SH-SY5Y (cell line): ENCODE data around the gene OR12D1.

Experiments
- GATA2 ChIP-seq: IDR thresholded peaks from 2 replicates; pipeline ENCODE4 v1.6.1; 2011; ENCODE audit warnings: mild to moderate bottlenecking, low read depth, low read length
- GATA3 ChIP-seq: IDR thresholded peaks from 2 replicates; pipeline ENCODE4 v1.6.1; 2011; ENCODE audit warnings: low read depth, mild to moderate bottlenecking, low read length, moderate library complexity

GRCh38 chr6:29399525-29399924, 15.2 kb upstream of the OR12D1 start:
- TF ChIP-seq GATA3, result no peak
- no peak for TF ChIP-seq GATA2
